ENCODE measurements around the gene ADTRP. TPM values are rescaled to one million over a fixed set of nuclear protein-coding genes. Genes with fewer than 3 reads are reported as not detected.

ADTRP gene
- total RNA-seq, 1 donor from 2014 or later: 9.2 TPM

GRCh38 chr6:11756726-11757125, 21.9 kb downstream of the ADTRP start:
- intact Hi-C loops (cut with micrococcal nuclease): no loop called here

DNA sequence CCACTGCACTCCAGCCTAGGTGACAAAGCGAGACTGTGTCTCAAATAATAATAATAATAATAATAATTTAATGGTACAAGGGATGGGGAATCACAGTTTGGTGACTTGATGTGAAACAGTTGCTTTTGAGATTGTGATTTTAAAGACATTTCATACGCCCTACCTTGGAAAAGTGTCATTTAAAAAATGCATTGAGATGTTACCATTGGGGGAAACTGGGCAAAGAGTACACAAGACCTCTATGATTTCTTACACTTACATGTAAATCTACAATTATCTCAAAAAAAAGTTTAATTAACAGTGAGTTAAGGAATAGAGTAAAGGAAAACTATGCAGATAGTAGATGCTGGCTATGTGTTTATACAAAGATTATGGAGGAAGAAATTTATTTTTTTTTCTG, 22.3 kb downstream of the ADTRP start:
- intact Hi-C loops (cut with micrococcal nuclease): no loop called here

DNA sequence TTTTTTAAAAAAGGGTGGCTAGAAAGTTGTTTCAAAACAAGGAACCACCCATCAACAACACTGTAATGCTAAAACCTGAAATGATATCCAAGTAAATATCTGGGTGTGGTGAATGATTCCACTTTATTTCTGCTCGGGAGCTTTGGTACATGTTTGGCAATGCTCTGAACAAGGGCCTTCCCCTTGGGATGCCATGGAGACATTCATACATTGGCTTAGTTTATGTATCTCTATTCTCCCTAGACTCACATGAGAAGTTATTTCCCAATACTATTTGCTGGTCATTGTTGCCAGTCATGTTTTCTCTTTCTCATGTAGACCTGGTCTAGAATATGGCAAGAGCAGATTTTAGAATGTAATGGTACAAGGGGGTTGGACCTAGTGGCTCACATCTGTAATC, 22.9 kb downstream of the ADTRP start:
- intact Hi-C loops (cut with micrococcal nuclease): no loop called here

GRCh38 chr6:11754625-11755271, 23.9 kb downstream of the ADTRP start:
- intact Hi-C loops (cut with micrococcal nuclease): no loop called here

- intact Hi-C loops (cut with micrococcal nuclease): no loop called here
These were observed 24.8 kb downstream of the ADTRP start for GRCh38 chr6:11753798-11754197.

- intact Hi-C loops (cut with micrococcal nuclease): no loop called here
These were observed 26.2 kb downstream of the ADTRP start for GRCh38 chr6:11752360-11752759.

DNA sequence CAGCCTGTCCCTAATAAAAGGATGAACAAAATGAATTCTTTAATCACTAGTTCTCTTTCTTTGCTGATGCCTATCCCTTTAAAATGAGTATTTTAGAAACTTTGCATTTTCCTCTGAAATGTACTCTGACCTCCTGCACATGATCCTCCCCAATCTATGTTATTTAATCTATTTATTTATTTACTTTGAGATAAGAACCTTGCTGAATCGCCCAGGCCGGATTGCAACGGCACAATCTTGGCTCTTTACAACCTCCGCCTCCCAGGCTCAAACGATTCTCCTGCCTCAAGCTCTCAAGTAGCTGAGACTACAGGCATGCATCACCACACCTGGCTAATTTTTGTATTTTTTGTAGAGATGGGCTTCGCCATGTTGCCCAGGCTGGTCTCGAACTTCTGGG, 27.9 kb downstream of the ADTRP start:
- intact Hi-C loops (cut with micrococcal nuclease): no loop called here

DNA sequence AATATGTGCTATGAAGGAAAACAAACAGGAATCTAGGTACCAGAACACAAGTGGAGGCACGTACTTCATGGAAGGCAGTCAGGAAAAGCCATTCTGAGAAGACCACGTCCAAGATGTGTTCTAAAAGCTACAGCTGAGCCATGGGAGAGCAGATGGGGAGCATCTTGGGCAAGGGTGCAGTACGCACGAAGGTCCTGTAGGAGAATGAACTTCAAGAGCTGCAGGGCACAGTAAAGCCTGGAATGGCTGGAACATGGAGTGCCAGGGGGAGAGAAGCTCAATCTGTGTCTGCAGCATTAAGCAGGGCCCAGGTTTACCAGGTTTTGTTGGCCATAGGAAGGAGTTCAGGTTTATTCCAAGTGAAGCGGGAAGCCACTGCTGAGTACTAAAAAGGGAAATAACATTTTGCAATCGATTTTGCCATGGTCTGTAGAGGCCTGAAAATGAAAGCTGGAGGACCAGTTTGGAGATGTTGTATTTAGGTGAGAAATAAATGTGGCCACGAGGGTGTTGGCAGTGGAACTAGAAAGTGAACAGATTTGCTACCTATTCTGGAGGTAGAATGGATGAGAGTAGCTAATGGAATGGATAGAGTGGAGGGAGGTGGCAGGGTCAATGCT, 29.9 kb downstream of the ADTRP start:
- intact Hi-C loops (cut with micrococcal nuclease): no loop called here

DNA sequence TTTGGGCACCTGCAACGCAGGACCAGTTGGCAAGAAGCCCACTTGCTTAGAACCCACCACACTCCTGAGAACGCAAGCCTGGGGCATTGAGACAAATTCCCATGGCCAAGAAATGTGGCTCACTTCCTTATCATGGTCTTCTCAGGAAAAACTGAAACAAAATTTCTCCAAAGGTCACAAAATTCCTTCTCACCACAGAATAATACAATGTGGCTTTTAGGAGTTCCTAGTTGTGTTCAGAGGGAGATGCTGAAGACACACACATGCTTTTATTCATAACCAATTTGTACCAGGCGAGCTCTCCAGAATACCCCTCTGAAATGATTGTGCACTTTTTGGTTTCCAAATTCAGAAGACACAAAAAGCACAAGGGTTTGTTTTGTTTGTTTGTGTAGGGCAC, 31.6 kb downstream of the ADTRP start:
- intact Hi-C loops (cut with micrococcal nuclease): no loop called here

- intact Hi-C loops (cut with micrococcal nuclease): no loop called here
These were observed 33.9 kb downstream of the ADTRP start for GRCh38 chr6:11744753-11745152.

- intact Hi-C loops (cut with micrococcal nuclease): no loop called here
These were observed 34.5 kb downstream of the ADTRP start for GRCh38 chr6:11744101-11744500.

GRCh38 chr6:11740875-11741274, 37.7 kb downstream of the ADTRP start:
- intact Hi-C loops (cut with micrococcal nuclease): no loop called here

- intact Hi-C loops (cut with micrococcal nuclease): no loop called here
These were observed 39.8 kb downstream of the ADTRP start for GRCh38 chr6:11738661-11739375.

GRCh38 chr6:11738234-11738633, 40.4 kb downstream of the ADTRP start:
- intact Hi-C loops (cut with micrococcal nuclease): no loop called here

DNA sequence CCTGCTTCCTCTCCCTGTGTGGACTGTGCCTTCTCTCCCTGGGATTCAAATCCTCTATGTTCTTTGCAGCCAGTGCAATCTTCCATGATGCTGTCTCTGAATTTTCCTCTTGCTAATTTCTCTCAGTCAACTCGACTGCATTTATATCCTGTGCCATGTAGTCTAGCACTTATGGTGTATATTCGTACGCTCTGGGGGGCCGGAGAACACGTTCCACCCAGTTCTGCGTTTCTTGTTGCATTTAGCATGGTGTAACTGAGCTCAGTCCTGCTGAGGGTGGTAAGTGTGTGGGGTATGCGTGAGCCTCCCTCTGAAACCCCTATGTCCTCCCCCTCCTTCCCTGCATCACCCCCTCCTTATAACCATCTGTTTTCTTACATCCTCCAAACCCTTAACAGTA, 42.0 kb downstream of the ADTRP start:
- intact Hi-C loops (cut with micrococcal nuclease): no loop called here

- intact Hi-C loops (cut with micrococcal nuclease): loop anchor here (5.0 kb wide), 1 partner anchor 72 kb away; no protein-coding TSS in a partner anchor
These were observed 43.6 kb downstream of the ADTRP start for GRCh38 chr6:11734861-11735613.

DNA sequence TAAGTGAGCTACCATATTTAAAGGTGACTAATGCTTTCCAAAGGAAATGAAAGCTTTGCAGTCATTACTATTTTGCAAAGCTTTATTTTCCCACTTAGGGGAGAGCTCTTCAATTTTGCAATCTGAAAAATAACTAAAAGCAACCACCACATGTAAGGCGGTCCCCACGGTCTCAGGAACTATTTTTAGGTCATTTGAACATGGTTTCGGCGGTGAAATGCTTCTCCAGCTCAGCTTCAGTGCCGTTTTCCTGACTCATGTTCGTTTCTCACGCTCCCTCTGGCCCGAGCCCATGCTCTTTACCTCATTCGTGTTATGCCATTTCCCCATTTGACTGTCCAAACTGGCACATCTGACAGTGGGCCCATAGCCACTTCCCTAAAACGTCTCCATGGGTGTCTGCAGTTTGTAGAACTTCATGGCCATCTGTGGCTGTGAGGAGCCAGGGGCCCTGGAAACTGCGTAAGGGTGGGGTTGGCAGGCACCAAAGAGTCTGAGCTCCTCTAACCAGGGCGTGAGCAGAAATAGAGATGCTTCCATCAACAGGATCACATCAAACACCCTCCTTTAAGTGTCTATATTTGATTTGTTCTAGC, 46.5 kb downstream of the ADTRP start:
- intact Hi-C loops (cut with micrococcal nuclease): loop anchor here (5.0 kb wide), 1 partner anchor 75 kb away; no protein-coding TSS in a partner anchor

- intact Hi-C loops (cut with micrococcal nuclease): loop anchor here (5.0 kb wide), 1 partner anchor 76 kb away; no protein-coding TSS in a partner anchor
These were observed 47.2 kb downstream of the ADTRP start for GRCh38 chr6:11731423-11731822.

- intact Hi-C loops (cut with micrococcal nuclease): loop anchor here (1.0 to 5.0 kb wide), 2 partner anchors 77 to 389 kb away; no protein-coding TSS in a partner anchor
These were observed 48.0 kb downstream of the ADTRP start for GRCh38 chr6:11730641-11731040.

- intact Hi-C loops (cut with micrococcal nuclease): loop anchor here (1.0 to 5.0 kb wide), 2 partner anchors 57 to 192 kb away; partner anchors contain the start of gene TMEM170B
These were observed 49.5 kb downstream of the ADTRP start for GRCh38 chr6:11729076-11729475.
